GM18508 (cell line): ENCODE data around the gene DOCK11.

ENCODE experiments used
- ATAC-seq: cut with Tn5 transposase; IDR thresholded peaks from one replicate; pipeline ENCODE4 v1.9.1; 2021; ENCODE audit warnings: moderate number of reproducible peaks; ENCODE audit not compliant: insufficient read depth, unreplicated experiment

The DOCK11 gene

GRCh38 chrX:118615141-118615540, 119.5 kb downstream of the DOCK11 start:
- no peak for ATAC-seq

- no peak for ATAC-seq
Observed at GRCh38 chrX:118621081-118621759, 125.6 kb downstream of the DOCK11 start.

- ATAC-seq = no peak
Observed at GRCh38 chrX:118623062-118623461, 127.4 kb downstream of the DOCK11 start.

GRCh38 chrX:118626346-118626745, 130.7 kb downstream of the DOCK11 start:
- no peak for ATAC-seq

GRCh38 chrX:118627084-118627758, 131.6 kb downstream of the DOCK11 start:
- ATAC-seq = no peak

GRCh38 chrX:118630848-118631247, 135.2 kb downstream of the DOCK11 start:
- ATAC-seq = no peak

- no peak for ATAC-seq
Observed at GRCh38 chrX:118631586-118631985, 136.0 kb downstream of the DOCK11 start.

GRCh38 chrX:118632862-118633261, 137.2 kb downstream of the DOCK11 start:
- ATAC-seq = no peak

- no peak for ATAC-seq
Observed at GRCh38 chrX:118633530-118633929, 137.9 kb downstream of the DOCK11 start.

- no peak for ATAC-seq
Observed at GRCh38 chrX:118634336-118634735, 138.7 kb downstream of the DOCK11 start.

- ATAC-seq = no peak
Observed at GRCh38 chrX:118637997-118638396, 142.4 kb downstream of the DOCK11 start.

- ATAC-seq = no peak
Observed at GRCh38 chrX:118644378-118644777, 148.8 kb downstream of the DOCK11 start.

GRCh38 chrX:118652717-118653116, 157.1 kb downstream of the DOCK11 start:
- ATAC-seq = no peak

GRCh38 chrX:118654331-118654730, 158.7 kb downstream of the DOCK11 start:
- no peak for ATAC-seq

GRCh38 chrX:118655561-118656246, 160.1 kb downstream of the DOCK11 start:
- ATAC-seq = no peak

GRCh38 chrX:118657413-118657812, 161.8 kb downstream of the DOCK11 start:
- no peak for ATAC-seq

GRCh38 chrX:118660085-118660484, 164.5 kb downstream of the DOCK11 start:
- no peak for ATAC-seq

GRCh38 chrX:118665204-118665603, 169.6 kb downstream of the DOCK11 start:
- ATAC-seq = no peak

GRCh38 chrX:118666521-118666920, 170.9 kb downstream of the DOCK11 start:
- ATAC-seq = no peak

GRCh38 chrX:118669435-118669834, 173.8 kb downstream of the DOCK11 start:
- no peak for ATAC-seq

- ATAC-seq = no peak
Observed at GRCh38 chrX:118675326-118675965, 179.8 kb downstream of the DOCK11 start.
